SK-N-SH treated with all-trans-retinoic acid at 6 μM for 48 hours (cell line): Measurements from ENCODE around the gene TRAPPC2L.

Experiments used
- BACH2 ChIP-seq: fragments of 250-450 bp; sonication (Bioruptor Pico); IDR thresholded peaks from 2 replicates; pipeline ENCODE4 v1.9.0; 2021; ENCODE audit warnings: mild to moderate bottlenecking, borderline replicate concordance
- CREB5 ChIP-seq: fragments of 250-450 bp; sonication (Bioruptor Pico); IDR thresholded peaks from 2 replicates; pipeline ENCODE4 v1.5.1; 2020; ENCODE audit warnings: low read depth, mild to moderate bottlenecking, moderate library complexity
- CSDC2 ChIP-seq: fragments of 250-450 bp; sonication (Bioruptor Pico); IDR thresholded peaks from 2 replicates; pipeline ENCODE4 v1.5.0; 2020; ENCODE audit warnings: mild to moderate bottlenecking, moderate library complexity
- CSRNP3 ChIP-seq: fragments of 250-450 bp; sonication (Bioruptor Pico); IDR thresholded peaks from 2 replicates; pipeline ENCODE4 v1.5.1; 2021; ENCODE audit warnings: mild to moderate bottlenecking, moderate library complexity
- GLIS3 ChIP-seq: fragments of 250-450 bp; sonication (Bioruptor Pico); IDR thresholded peaks from 2 replicates; pipeline ENCODE4 v1.5.0; 2020; ENCODE audit warnings: mild to moderate bottlenecking, moderate library complexity
- OSR1 ChIP-seq: fragments of 250-450 bp; sonication (Bioruptor Pico); IDR thresholded peaks from 2 replicates; pipeline ENCODE4 v1.8.0; 2022; ENCODE audit warnings: moderate library complexity, mild to moderate bottlenecking, inconsistent platforms
- PATZ1 ChIP-seq: fragments of 250-450 bp; sonication (Bioruptor Pico); IDR thresholded peaks from 2 replicates; pipeline ENCODE4 v1.8.0; 2020; ENCODE audit warnings: mild to moderate bottlenecking, moderate library complexity, borderline replicate concordance
- PPARA ChIP-seq: fragments of 250-450 bp; sonication (Bioruptor Pico); IDR thresholded peaks from 2 replicates; pipeline ENCODE4 v1.5.0; 2020; ENCODE audit warnings: mild to moderate bottlenecking, borderline replicate concordance
- SNAI2 ChIP-seq: fragments of 250-450 bp; sonication (Bioruptor Pico); IDR thresholded peaks from 2 replicates; pipeline ENCODE4 v1.5.0; 2020; ENCODE audit warnings: mild to moderate bottlenecking, moderate library complexity
- TSHZ2 ChIP-seq: fragments of 250-450 bp; sonication (Bioruptor Pico); IDR thresholded peaks from 2 replicates; pipeline ENCODE4 v1.5.0; 2020; ENCODE audit warnings: mild to moderate bottlenecking, moderate library complexity
- ZFP3 ChIP-seq: fragments of 250-450 bp; sonication (Bioruptor Pico); IDR thresholded peaks from 2 replicates; pipeline ENCODE4 v1.5.0; 2020; ENCODE audit warnings: mild to moderate bottlenecking, moderate library complexity
- ZNF565 ChIP-seq: fragments of 450-650 bp; formaldehyde crosslinking; conservative IDR thresholded peaks from 2 replicates; pipeline ENCODE4 v1.5.0; 2020; ENCODE audit warnings: low read depth, mild to moderate bottlenecking, moderate library complexity
- ZNF70 ChIP-seq: fragments of 450-650 bp; formaldehyde crosslinking; IDR thresholded peaks from 2 replicates; pipeline ENCODE4 v1.5.0; 2020; ENCODE audit warnings: mild to moderate bottlenecking, moderate library complexity

- TF ChIP-seq GLIS3 (CRISPR knock-in tag), result no peak
- TF ChIP-seq TSHZ2 (CRISPR knock-in tag), result no peak
- no peak for TF ChIP-seq ZFP3
- no peak for TF ChIP-seq ZNF565
- TF ChIP-seq PATZ1 (CRISPR knock-in tag), result no peak
- TF ChIP-seq CREB5, result no peak
- no peak for TF ChIP-seq BACH2 (CRISPR knock-in tag)
- TF ChIP-seq CSRNP3 (CRISPR knock-in tag), result no peak
- TF ChIP-seq SNAI2 (CRISPR knock-in tag), result no peak
- TF ChIP-seq OSR1 (CRISPR knock-in tag), result no peak
- TF ChIP-seq ZNF70 (CRISPR knock-in tag), result no peak
- TF ChIP-seq CSDC2 (CRISPR knock-in tag), result no peak
- no peak for TF ChIP-seq PPARA (CRISPR knock-in tag)
Measured at GRCh38 chr16:88906535-88907105, 49.7 kb downstream of the TRAPPC2L start.
